GM12878 (cell line): Measurements from ENCODE around the gene UBR2. TPM values are rescaled to one million over a fixed set of nuclear protein-coding genes. Genes with fewer than 3 reads are reported as not detected.
"Not testable (repeated sequence)": the region's sequence is repeated elsewhere in the genome, so short reads cannot be mapped to it uniquely, and the experiment has no call there.

ENCODE experiments used
- ATAC-seq: fragments of 200-7000 bp; cut with Tn5 transposase; 3 replicates; pipeline ENCODE4 v1.9.1; 2020; ENCODE audit warnings: mild to moderate bottlenecking, moderate library complexity
- BruUV-seq: library from RNA; stranded (reverse); fragments of 400-500 nt; replicated peaks from 2 replicates; lab custom pipeline; 2021; lab: Mats Ljungman, UMichigan
- CTCF ChIA-PET: fragments of 300-600 bp; sonication (Branson Sonifier 250); formaldehyde crosslinking; extraction: SDS; loops from one replicate; lab custom pipeline; 2021; ENCODE audit warnings: inconsistent platforms; lab: Yijun Ruan, JAX
- POLR2A ChIA-PET: fragments of 350-600 bp; formaldehyde crosslinking; extraction: SDS; loops from one replicate; lab custom pipeline; 2021; ENCODE audit warnings: inconsistent platforms; lab: Charles Lee
- RAD21 ChIA-PET: fragments of 300-600 bp; sonication (Branson Sonifier 250); formaldehyde crosslinking; loops from one replicate; lab custom pipeline; 2023; ENCODE audit warnings: antibody characterized with exemption; ENCODE audit not compliant: unreplicated experiment; lab: Charles Lee
- SMC1A ChIA-PET: fragments of 300-600 bp; sonication (Branson Sonifier 250); formaldehyde crosslinking; loops from one replicate; lab custom pipeline; 2023; ENCODE audit not compliant: unreplicated experiment, uncharacterized antibody; lab: Charles Lee
- DNase-seq: peaks from one replicate; pipeline ENCODE4 v3.0.0-alpha.2; 2011; ENCODE audit warnings: low read depth, low spot score
- FAIRE-seq: peaks from 3 replicates; lab custom pipeline; 2011; peaks lifted over from hg19 to GRCh38; lab: Jason Lieb, UNC
- H2AFZ ChIP-seq: 2 replicates; pipeline ENCODE4 v1.6.0; 2011; ENCODE audit warnings: low read depth, low read length, control low read depth; ENCODE audit not compliant: control insufficient read depth
- H3K27ac ChIP-seq: 2 replicates; pipeline ENCODE4 v1.5.1; 2011; ENCODE audit warnings: control low read depth; ENCODE audit not compliant: control insufficient read depth, insufficient read depth
- H3K27me3 ChIP-seq, 2 experiments: replicated peaks in 1 of 2; 2 replicates each; pipeline versions ENCODE4 v1.6.0 to v1.6.1; 2011; ENCODE audit warnings: low read length in 1 of 2; ENCODE audit not compliant: control insufficient read depth in 2 of 2, insufficient read depth in 2 of 2
- H3K36me3 ChIP-seq, 2 experiments: 2 replicates each; pipeline ENCODE4 v1.5.1; 2011; ENCODE audit warnings: low read length in 1 of 2; ENCODE audit not compliant: control insufficient read depth in 2 of 2, insufficient read depth in 2 of 2
- H3K4me1 ChIP-seq: 2 replicates; pipeline ENCODE4 v1.6.1; 2011; ENCODE audit warnings: mild to moderate bottlenecking, low read length, moderate library complexity, mixed read lengths; ENCODE audit not compliant: control insufficient read depth, insufficient read depth
- H3K4me2 ChIP-seq: 2 replicates; pipeline ENCODE4 v1.6.0; 2011; ENCODE audit warnings: control low read depth; ENCODE audit not compliant: control insufficient read depth, insufficient read depth
- H3K4me3 ChIP-seq: fragments of 200-600 bp; sonication (generic); 2 replicates; pipeline ENCODE4 v1.5.1; 2016
- H3K79me2 ChIP-seq: 2 replicates; pipeline ENCODE4 v1.6.0; 2011; ENCODE audit warnings: low read length; ENCODE audit not compliant: control insufficient read depth, insufficient read depth
- H3K9ac ChIP-seq: 2 replicates; pipeline ENCODE4 v1.8.0; 2011; ENCODE audit warnings: low read length, control low read depth, mixed read lengths; ENCODE audit not compliant: control insufficient read depth, insufficient read depth
- H3K9me3 ChIP-seq: replicated peaks from 3 replicates; pipeline ENCODE4 v1.5.1; 2011; ENCODE audit warnings: mild to moderate bottlenecking, low read length; ENCODE audit not compliant: control insufficient read depth, insufficient read depth
- H4K20me1 ChIP-seq: 2 replicates; pipeline ENCODE4 v1.6.0; 2011; ENCODE audit not compliant: control insufficient read depth, insufficient read depth
- KAT2A ChIP-seq: conservative IDR thresholded peaks from 2 replicates; pipeline ENCODE4 v1.6.1; 2011; ENCODE audit warnings: low read depth, low read length; ENCODE audit not compliant: control insufficient read depth
- NRF1 ChIP-seq: conservative IDR thresholded peaks from 2 replicates; pipeline ENCODE4 v1.6.1; 2011; ENCODE audit warnings: mild to moderate bottlenecking, low read depth, low read length, improper control_type of control experiment
- POLR2AphosphoS5 ChIP-seq: IDR thresholded peaks from 2 replicates; pipeline ENCODE4 v1.6.1; 2011; ENCODE audit warnings: mild to moderate bottlenecking, low read length, inconsistent platforms
- SMAD1 ChIP-seq: fragments of 450-650 bp; IDR thresholded peaks from 2 replicates; pipeline ENCODE4 v1.6.1; 2018; ENCODE audit warnings: mild to moderate bottlenecking, low read depth; ENCODE audit not compliant: partially characterized antibody
- SMARCA5 ChIP-seq: fragments of 450-650 bp; IDR thresholded peaks from 2 replicates; pipeline ENCODE4 v1.6.1; 2017; ENCODE audit warnings: mild to moderate bottlenecking
- ZSCAN29 ChIP-seq: fragments of 450-650 bp; IDR thresholded peaks from 2 replicates; pipeline ENCODE4 v1.6.1; 2017; ENCODE audit warnings: mild to moderate bottlenecking, moderate library complexity
- WGBS: methylation state at CpG from one replicate; pipeline ENCODE4 v1.1.6; 2016; ENCODE audit warnings: low lambda C conversion rate; ENCODE audit not compliant: insufficient replicate concordance, insufficient coverage; ENCODE audit errors: missing lambda C conversion rate; 5-methylcytosine and 5-hydroxymethylcytosine counted together
- in situ Hi-C: fragments of 300-500 bp; cut with MboI; formaldehyde crosslinking; loops from 9 replicates; pipeline ENCODE4 v1.14.3; 2018; ENCODE audit warnings: mixed read lengths
- intact Hi-C: fragments of 100-400 bp; cut with micrococcal nuclease; formaldehyde crosslinking; loops from one replicate; pipeline ENCODE4 v1.14.2; 2022; ENCODE audit not compliant: unreplicated experiment
- polyA plus RNA-seq, 11 experiments: library from polyadenylated mRNA; depleted of rRNA in 4 of 11; unstranded in 6 of 11; stranded (reverse) in 5 of 11; fragments of >200 nt; fragmentation: Nextera tagmentation in 4 of 11; fragmentation: Illumina TruSeq in 1 of 11; extraction: Ambion mirVana in 4 of 11; extraction: Trizol in 1 of 11; gene quantifications; 1 replicate in 1 of 11; 2 replicates in 10 of 11; pipeline versions ENCODE4 v1.2.1 to v1.2.3, GENCODE V29; 2011 to 2016; ENCODE audit warnings: inconsistent platforms in 2 of 11, missing spikeins in 2 of 11, low read depth in 1 of 11
- total RNA-seq, 4 experiments: library from RNA; depleted of rRNA in 3 of 4; stranded (reverse); fragments of >200 nt in 3 of 4; fragmentation: Illumina TruSeq in 1 of 4; extraction: Trizol in 1 of 4; gene quantifications; 2 replicates each; pipeline versions ENCODE4 v1.2.1 to v1.2.3, GENCODE V29; 2013 to 2021
- TF ChIP-seq, protein P1 (sequence below): IDR thresholded peaks from 2 replicates; pipeline ENCODE4 v1.6.1; 2012; ENCODE audit warnings: low read depth, low read length, improper control_type of control experiment
- TF ChIP-seq, protein P2 (sequence below): fragments of 450-650 bp; IDR thresholded peaks from 2 replicates; pipeline ENCODE4 v1.6.1; 2017; ENCODE audit warnings: antibody characterized with exemption, mild to moderate bottlenecking, moderate library complexity

The UBR2 gene
- total and polyA plus RNA-seq, 10 of the 15 experiments (the other 5 are each of a cell fraction or from before 2014, with no cell fraction given): 2.3 to 18.4 (median 9.6) TPM

DNA sequence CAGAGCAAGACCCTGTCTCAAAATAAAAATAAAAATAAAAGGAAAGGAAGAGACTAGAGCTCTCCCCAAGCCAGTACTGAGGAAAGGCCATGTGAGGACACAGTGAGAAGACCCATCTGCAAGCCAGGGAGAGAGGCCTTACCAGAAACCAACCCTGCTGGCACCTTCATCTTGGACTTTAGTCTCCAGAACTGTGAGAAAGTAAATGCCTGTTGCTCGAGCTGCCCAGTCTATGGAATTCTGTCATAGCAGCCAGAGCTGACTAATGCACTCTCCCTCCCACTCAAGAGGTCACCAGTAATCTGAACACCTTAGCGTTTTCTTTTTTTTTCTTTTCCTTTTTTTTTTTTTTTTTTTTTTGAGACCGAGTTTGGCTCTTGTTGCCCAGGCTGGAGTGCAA is 165.9 kb downstream of the UBR2 start:
- DNase-seq (no peak), ATAC-seq (no peak), FAIRE-seq (no peak)
- H3K9ac ChIP-seq: no peak overlapping the region
- H3K4me1 ChIP-seq: peaks cover 10% of the 10 kb centered on the region; the same call in 1 of the 2 replicates
- BruUV-seq: no TSS peak
- RAD21 ChIA-PET: interaction anchor here (0.6 to 1.5 kb wide), 5 partner anchors 13 to 152 kb away, joined by 3 to 6 read pairs (median 4); no protein-coding TSS in a partner anchor
- TF ChIP-seq SMARCA5 (no peak), SMAD1 (no peak), NRF1 (no peak), KAT2A (no peak), ZSCAN29 (no peak), POLR2AphosphoS5 (no peak)
- TF ChIP-seq, protein P1, sequence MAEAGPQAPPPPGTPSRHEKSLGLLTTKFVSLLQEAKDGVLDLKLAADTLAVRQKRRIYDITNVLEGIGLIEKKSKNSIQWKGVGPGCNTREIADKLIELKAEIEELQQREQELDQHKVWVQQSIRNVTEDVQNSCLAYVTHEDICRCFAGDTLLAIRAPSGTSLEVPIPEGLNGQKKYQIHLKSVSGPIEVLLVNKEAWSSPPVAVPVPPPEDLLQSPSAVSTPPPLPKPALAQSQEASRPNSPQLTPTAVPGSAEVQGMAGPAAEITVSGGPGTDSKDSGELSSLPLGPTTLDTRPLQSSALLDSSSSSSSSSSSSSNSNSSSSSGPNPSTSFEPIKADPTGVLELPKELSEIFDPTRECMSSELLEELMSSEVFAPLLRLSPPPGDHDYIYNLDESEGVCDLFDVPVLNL: no peak
- TF ChIP-seq, protein P2, sequence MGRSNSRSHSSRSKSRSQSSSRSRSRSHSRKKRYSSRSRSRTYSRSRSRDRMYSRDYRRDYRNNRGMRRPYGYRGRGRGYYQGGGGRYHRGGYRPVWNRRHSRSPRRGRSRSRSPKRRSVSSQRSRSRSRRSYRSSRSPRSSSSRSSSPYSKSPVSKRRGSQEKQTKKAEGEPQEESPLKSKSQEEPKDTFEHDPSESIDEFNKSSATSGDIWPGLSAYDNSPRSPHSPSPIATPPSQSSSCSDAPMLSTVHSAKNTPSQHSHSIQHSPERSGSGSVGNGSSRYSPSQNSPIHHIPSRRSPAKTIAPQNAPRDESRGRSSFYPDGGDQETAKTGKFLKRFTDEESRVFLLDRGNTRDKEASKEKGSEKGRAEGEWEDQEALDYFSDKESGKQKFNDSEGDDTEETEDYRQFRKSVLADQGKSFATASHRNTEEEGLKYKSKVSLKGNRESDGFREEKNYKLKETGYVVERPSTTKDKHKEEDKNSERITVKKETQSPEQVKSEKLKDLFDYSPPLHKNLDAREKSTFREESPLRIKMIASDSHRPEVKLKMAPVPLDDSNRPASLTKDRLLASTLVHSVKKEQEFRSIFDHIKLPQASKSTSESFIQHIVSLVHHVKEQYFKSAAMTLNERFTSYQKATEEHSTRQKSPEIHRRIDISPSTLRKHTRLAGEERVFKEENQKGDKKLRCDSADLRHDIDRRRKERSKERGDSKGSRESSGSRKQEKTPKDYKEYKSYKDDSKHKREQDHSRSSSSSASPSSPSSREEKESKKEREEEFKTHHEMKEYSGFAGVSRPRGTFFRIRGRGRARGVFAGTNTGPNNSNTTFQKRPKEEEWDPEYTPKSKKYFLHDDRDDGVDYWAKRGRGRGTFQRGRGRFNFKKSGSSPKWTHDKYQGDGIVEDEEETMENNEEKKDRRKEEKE: no peak
- no peak overlapping the region for H3K4me2 ChIP-seq
- H3K9me3 ChIP-seq: no peaks in the 10 kb centered on the region
- H2AFZ ChIP-seq: no peak overlapping the region
- no peaks in the 10 kb centered on the region for H3K27me3 ChIP-seq
- WGBS: 0% methylated on average over 1 of the region's 3 CpGs
- no peak overlapping the region for H3K27ac ChIP-seq
- no peaks in the 10 kb centered on the region for H3K36me3 ChIP-seq
- SMC1A ChIA-PET: interaction anchor here (1.1 to 1.5 kb wide), 6 partner anchors 12 to 172 kb away, joined by 3 to 6 read pairs (median 4); no protein-coding TSS in a partner anchor
- in situ Hi-C loops (loop anchor here (5.0 kb wide), 1 partner anchor 148 kb away; the partner anchor contains the start of gene RPL7L1), intact Hi-C loops (no loop called here)
- CTCF ChIA-PET: interaction anchor here (0.5 to 1.9 kb wide), 4 partner anchors 13 to 142 kb away, joined by 3 to 11 read pairs (median 4); no protein-coding TSS in a partner anchor
- H3K4me3 ChIP-seq: no peak overlapping the region
- H3K79me2 ChIP-seq: no peaks in the 10 kb centered on the region
- POLR2A ChIA-PET: interaction anchor here (0.6 to 1.4 kb wide), 9 partner anchors 11 to 460 kb away, joined by 3 to 8 read pairs (median 5); partner anchors contain the start of gene TBCC
- H4K20me1 ChIP-seq: no peaks in the 10 kb centered on the region

DNA sequence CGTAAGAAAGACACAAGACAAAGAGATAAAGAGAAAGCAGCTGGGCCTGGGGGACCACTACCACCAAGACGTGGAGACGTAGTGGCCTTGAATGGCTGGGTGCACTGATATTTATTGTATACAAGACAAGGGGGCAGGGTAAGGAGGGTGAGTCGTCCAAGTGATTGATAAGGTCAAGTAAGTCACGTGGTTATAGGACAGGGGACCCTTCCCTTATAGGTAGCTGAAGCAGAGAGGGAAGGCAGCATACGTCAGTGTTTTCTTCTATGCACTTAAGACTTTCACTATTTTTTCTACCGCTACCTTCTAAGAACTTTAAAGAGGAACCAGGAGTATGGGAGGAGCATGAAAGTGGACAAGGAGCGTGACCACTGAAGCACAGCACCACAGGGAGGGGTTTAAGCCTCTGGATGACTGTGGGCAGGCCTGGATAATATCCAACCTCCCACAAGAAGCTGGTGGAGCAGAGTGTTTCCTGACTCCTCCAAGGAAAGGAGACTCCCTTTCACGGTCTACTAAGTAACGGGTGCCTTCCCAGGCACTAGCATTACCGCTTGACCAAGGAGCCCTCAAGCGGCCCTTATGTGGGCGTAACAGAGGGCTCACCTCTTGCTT is 170.1 kb downstream of the UBR2 start:
- H4K20me1 ChIP-seq, H3K79me2 ChIP-seq, H3K27me3 ChIP-seq, H3K36me3 ChIP-seq, H3K4me2 ChIP-seq, FAIRE-seq, SMC1A ChIA-PET, H3K27ac ChIP-seq, H3K4me1 ChIP-seq, DNase-seq, H2AFZ ChIP-seq, H3K4me3 ChIP-seq, ATAC-seq, intact Hi-C loops, H3K9me3 ChIP-seq, BruUV-seq, RAD21 ChIA-PET, H3K9ac ChIP-seq, in situ Hi-C loops: not testable (repeated sequence)
- WGBS: 59% methylated on average over 13 of the region's 13 CpGs
- POLR2A ChIA-PET: interaction anchor here (0.6 kb wide), 2 partner anchors 53 to 80 kb away, joined by 3 to 5 read pairs; no protein-coding TSS in a partner anchor
- CTCF ChIA-PET: interaction anchor here (1.1 kb wide), 1 partner anchor 10 kb away, joined by 3 read pairs; no protein-coding TSS in a partner anchor
